K562 (cell line): ENCODE results near the gene MLYCD. TPM values are rescaled to one million over a fixed set of nuclear protein-coding genes. Genes with fewer than 3 reads are reported as not detected.
A peak's percentile ranks its signal among the peaks of the same experiment; 100 is the strongest.

Experiments
- ATAC-seq: fragments of 200-7000 bp; cut with Tn5 transposase; 3 replicates; pipeline ENCODE4 v1.9.1; 2020; ENCODE audit warnings: moderate library complexity
- BruUV-seq: library from RNA; stranded (reverse); fragments of 400-500 nt; replicated peaks from 2 replicates; lab custom pipeline; 2021; lab: Mats Ljungman, UMichigan
- CTCF ChIA-PET: fragments of 300-600 bp; formaldehyde crosslinking; extraction: SDS; loops from one replicate; lab custom pipeline; 2021; ENCODE audit warnings: low intra/inter-chr PET ratio; lab: Yijun Ruan, JAX
- POLR2A ChIA-PET: fragments of 300-600, 350-650 bp; sonication (Branson Sonifier 250); formaldehyde crosslinking; extraction: SDS; loops from one replicate; lab custom pipeline; 2021; ENCODE audit warnings: antibody characterized with exemption, inconsistent platforms; lab: Yijun Ruan, JAX
- DNase-seq, 4 experiments: peaks; one replicate each; pipeline versions ENCODE4 v3.0.0 to v3.0.0-alpha.2; 2011 to 2018; ENCODE audit warnings: low spot score in 3 of 4, mixed read lengths in 3 of 4; ENCODE audit errors: extremely low read depth in 1 of 4
- FAIRE-seq: peaks from 2 replicates; lab custom pipeline; 2011; peaks lifted over from hg19 to GRCh38; lab: Jason Lieb, UNC
- H2AFZ ChIP-seq: 2 replicates; pipeline ENCODE4 v1.6.0; 2011; ENCODE audit warnings: low read depth, low read length, control low read depth, inconsistent platforms
- H3K27ac ChIP-seq: fragments of 200-600 bp; 3 replicates; pipeline ENCODE4 v1.8.0; 2011; ENCODE audit warnings: low read depth, mild to moderate bottlenecking, control low read depth, inconsistent platforms, low read length, moderate library complexity, mixed read lengths; ENCODE audit errors: extremely low read depth
- H3K27me3 ChIP-seq, 2 experiments: fragments of 300-600 bp in 1 of 2; 2 replicates in 1 of 2; 3 replicates in 1 of 2; pipeline versions ENCODE4 v1.6.0 to v1.8.0; 2011; ENCODE audit warnings: inconsistent platforms in 2 of 2, low read length in 2 of 2, mild to moderate bottlenecking in 1 of 2, mixed read lengths in 1 of 2, moderate library complexity in 1 of 2; ENCODE audit not compliant: control insufficient read depth in 2 of 2, insufficient read depth in 2 of 2
- H3K36me3 ChIP-seq: fragments of 300-600 bp; 3 replicates; pipeline ENCODE4 v1.8.0; 2011; ENCODE audit warnings: mild to moderate bottlenecking, low read length, inconsistent platforms; ENCODE audit not compliant: control insufficient read depth, insufficient read depth
- H3K4me1 ChIP-seq, 2 experiments: fragments of 200-600 bp in 1 of 2; replicated peaks in 1 of 2; 2 replicates in 1 of 2; 3 replicates in 1 of 2; pipeline versions ENCODE4 v1.5.1 to v1.8.0; 2011; ENCODE audit warnings: inconsistent platforms in 2 of 2, low read length in 2 of 2, mild to moderate bottlenecking in 1 of 2, mixed read lengths in 1 of 2, moderate library complexity in 1 of 2; ENCODE audit not compliant: control insufficient read depth in 2 of 2, insufficient read depth in 2 of 2
- H3K4me2 ChIP-seq: 2 replicates; pipeline ENCODE4 v1.6.1; 2011; ENCODE audit warnings: low read length, control low read depth, inconsistent platforms, mixed read lengths; ENCODE audit not compliant: insufficient read depth
- H3K4me3 ChIP-seq: fragments of 200-600 bp; sonication (generic), shearing (Covaris generic); 2 replicates; pipeline ENCODE4 v1.5.1; 2016; ENCODE audit warnings: control low read depth, inconsistent platforms
- H3K79me2 ChIP-seq: fragments of 200-600 bp; 3 replicates; pipeline ENCODE4 v1.8.0; 2011; ENCODE audit warnings: low read length, inconsistent platforms; ENCODE audit not compliant: control insufficient read depth, insufficient read depth
- H3K9ac ChIP-seq, 2 experiments: 2 replicates each; pipeline versions ENCODE4 v1.6.0 to v1.6.1; 2011; ENCODE audit warnings: low read depth in 2 of 2, low read length in 2 of 2, control low read depth in 1 of 2, inconsistent platforms in 1 of 2, mild to moderate bottlenecking in 1 of 2, mixed read lengths in 1 of 2; ENCODE audit not compliant: insufficient read depth in 1 of 2
- H3K9me1 ChIP-seq: one replicate; pipeline ENCODE4 v1.6.0; 2011; ENCODE audit warnings: inconsistent platforms, mild to moderate bottlenecking, low read length, moderate library complexity; ENCODE audit not compliant: control insufficient read depth, insufficient read depth
- H3K9me3 ChIP-seq: replicated peaks from 2 replicates; pipeline ENCODE4 v1.5.1; 2011; ENCODE audit warnings: low read depth, low read length, inconsistent platforms; ENCODE audit not compliant: control insufficient read depth, insufficient read depth
- H4K20me1 ChIP-seq: replicated peaks from 2 replicates; pipeline ENCODE4 v1.6.1; 2011; ENCODE audit warnings: low read length, inconsistent platforms, mixed read lengths; ENCODE audit not compliant: control insufficient read depth, insufficient read depth
- ARID2 ChIP-seq: fragments of 450-650 bp; IDR thresholded peaks from 2 replicates; pipeline ENCODE4 v1.6.1; 2017; ENCODE audit warnings: antibody characterized with exemption, mild to moderate bottlenecking
- DACH1 ChIP-seq: fragments of 450-650 bp; IDR thresholded peaks from 2 replicates; pipeline ENCODE4 v1.6.1; 2018; ENCODE audit not compliant: partially characterized antibody
- DNMT1 ChIP-seq: fragments of 450-650 bp; IDR thresholded peaks from 2 replicates; pipeline ENCODE4 v1.6.1; 2016; ENCODE audit warnings: antibody characterized with exemption, mild to moderate bottlenecking
- HDGF ChIP-seq: fragments of 450-650 bp; IDR thresholded peaks from 2 replicates; pipeline ENCODE4 v1.6.1; 2016
- RFX5 ChIP-seq: IDR thresholded peaks from 2 replicates; pipeline ENCODE4 v1.6.1; 2011; ENCODE audit warnings: low read depth, mild to moderate bottlenecking, improper control_type of control experiment, low read length
- RFX7 ChIP-seq: fragments of 250-450 bp; sonication (Bioruptor Pico); IDR thresholded peaks from 2 replicates; pipeline ENCODE4 v1.5.1; 2021; ENCODE audit warnings: mild to moderate bottlenecking
- SAFB2 ChIP-seq: fragments of 200-400 bp; formaldehyde crosslinking; IDR thresholded peaks from 2 replicates; pipeline ENCODE4 v1.6.1; 2018; ENCODE audit warnings: borderline replicate concordance, low read length, low read depth, moderate library complexity; ENCODE audit not compliant: severe bottlenecking
- SRSF1 ChIP-seq: fragments of 200-400 bp; formaldehyde crosslinking; IDR thresholded peaks from 2 replicates; pipeline ENCODE4 v1.6.1; 2017; ENCODE audit warnings: mild to moderate bottlenecking, low read depth, low read length, moderate library complexity
- ZC3H8 ChIP-seq: fragments of 450-650 bp; IDR thresholded peaks from 2 replicates; pipeline ENCODE4 v1.6.1; 2017
- ZNF165 ChIP-seq: fragments of 250-450 bp; sonication (Bioruptor Pico); IDR thresholded peaks from 2 replicates; pipeline ENCODE4 v1.4.0; 2020; ENCODE audit warnings: borderline replicate concordance
- ZNF316 ChIP-seq: fragments of 450-650 bp; IDR thresholded peaks from 2 replicates; pipeline ENCODE4 v1.6.1; 2016
- ZNF445 ChIP-seq: fragments of 250-450 bp; sonication (Bioruptor Pico); IDR thresholded peaks from 2 replicates; pipeline ENCODE4 v1.4.0; 2020; ENCODE audit warnings: low read depth, mild to moderate bottlenecking, moderate library complexity
- ZNF583 ChIP-seq: fragments of 250-450 bp; sonication (Bioruptor Pico); IDR thresholded peaks from 2 replicates; pipeline ENCODE4 v1.4.0; 2020
- ZNF764 ChIP-seq: fragments of 250-450 bp; sonication (Bioruptor Pico); IDR thresholded peaks from 2 replicates; pipeline ENCODE4 v1.4.0; 2020; ENCODE audit warnings: low read depth, mild to moderate bottlenecking, moderate library complexity
- ZNF77 ChIP-seq: fragments of 250-450 bp; sonication (Bioruptor Pico); IDR thresholded peaks from 2 replicates; pipeline ENCODE4 v1.5.0; 2020
- WGBS: fragments of 100-300 bp; shearing (Covaris generic); methylation state at CpG from one replicate; pipeline ENCODE4 v1.1.6; 2016; ENCODE audit warnings: low coverage, mixed read lengths; ENCODE audit not compliant: insufficient coverage; ENCODE audit errors: missing lambda C conversion rate; 5-methylcytosine and 5-hydroxymethylcytosine counted together
- in situ Hi-C: fragments of 300-500 bp; cut with MboI; formaldehyde crosslinking; loops from 4 replicates; pipeline ENCODE4 v1.15.0; 2018; ENCODE audit warnings: inconsistent platforms, mixed read lengths
- intact Hi-C: fragments of 100-400 bp; cut with micrococcal nuclease; formaldehyde crosslinking; loops from 2 replicates; pipeline ENCODE4 v1.14.2; 2022
- polyA plus RNA-seq, 8 experiments: library from polyadenylated mRNA; depleted of rRNA in 4 of 8; stranded (reverse) in 5 of 8; unstranded in 3 of 8; fragments of >200 nt; fragmentation: Nextera tagmentation in 2 of 8; fragmentation: Illumina TruSeq in 1 of 8; extraction: Ambion mirVana in 2 of 8; extraction: Trizol in 1 of 8; gene quantifications; 2 replicates each; pipeline versions ENCODE4 v1.2.1 to v1.2.3, GENCODE V29; 2011 to 2014; ENCODE audit warnings: inconsistent platforms in 1 of 8, missing spikeins in 1 of 8
- total RNA-seq, 7 experiments: library from RNA; depleted of rRNA in 6 of 7; stranded (reverse); fragments of >200 nt in 6 of 7; fragmentation: Illumina TruSeq in 2 of 7; extraction: Trizol in 2 of 7; gene quantifications; 2 replicates each; pipeline versions ENCODE4 v1.2.1 to v1.2.3, GENCODE V29; 2011 to 2021; ENCODE audit warnings: low replicate concordance in 1 of 7
- TF ChIP-seq, protein P1 (sequence below): fragments of 250-450 bp; sonication (Bioruptor Pico); IDR thresholded peaks from 2 replicates; pipeline ENCODE4 v1.4.0; 2020; ENCODE audit warnings: borderline replicate concordance
- TF ChIP-seq, protein P2 (sequence below): sonication (generic); formaldehyde crosslinking; IDR thresholded peaks from 2 replicates; pipeline ENCODE4 v1.8.0; 2022; ENCODE audit warnings: mild to moderate bottlenecking, missing genetic modification reagents
- TF ChIP-seq, protein P3 (sequence below): fragments of 250-450 bp; sonication (Bioruptor Pico); IDR thresholded peaks from 2 replicates; pipeline ENCODE4 v1.8.0; 2021; ENCODE audit warnings: mild to moderate bottlenecking, moderate library complexity

MLYCD gene
- total and polyA plus RNA-seq, 9 of the 15 experiments (the other 6 are each of a cell fraction or from before 2014, with no cell fraction given): 0.15 to 2.0 (median 1.0) TPM

DNA sequence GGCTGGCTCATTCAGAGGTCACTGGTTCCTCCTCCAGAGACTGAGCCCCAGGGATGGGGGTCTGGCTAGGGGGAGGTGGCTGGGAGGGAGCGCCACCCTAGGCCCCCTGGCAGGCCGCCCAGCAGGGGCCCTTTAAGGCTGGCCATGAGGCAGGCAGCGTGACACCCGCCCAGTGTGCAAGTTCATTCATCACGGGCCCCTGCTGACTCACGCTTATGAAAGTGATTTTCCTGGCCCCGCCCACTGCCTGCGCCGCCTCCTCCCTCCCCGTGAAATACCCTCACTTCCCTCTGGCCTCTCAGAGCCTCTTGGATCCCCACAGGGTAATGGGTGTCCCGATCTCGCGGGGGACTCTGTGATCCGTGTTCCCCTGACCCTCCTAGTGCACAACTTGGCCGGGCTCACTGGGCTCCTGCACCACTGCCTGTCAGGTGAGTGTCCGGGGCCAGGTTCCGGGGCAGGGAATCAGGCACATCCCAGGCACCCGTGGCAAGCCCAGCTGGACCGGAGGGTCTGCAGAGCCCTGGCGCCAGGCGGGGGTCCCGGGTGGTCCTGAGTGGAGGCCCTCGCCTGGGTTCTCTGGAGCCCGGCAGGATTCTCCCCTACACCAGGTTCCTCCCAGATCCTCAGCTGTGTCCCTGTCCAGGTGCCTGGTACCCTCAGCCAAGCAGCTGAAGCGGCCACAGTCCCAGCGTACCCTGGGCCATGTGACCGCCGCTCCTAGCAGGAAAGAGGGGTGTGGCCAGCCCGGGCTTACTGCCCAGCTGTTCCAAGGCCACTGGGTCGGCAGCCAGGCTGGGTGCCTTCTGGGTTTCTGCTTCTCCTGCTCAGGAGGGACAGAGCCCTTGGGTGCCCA, 54.3 kb downstream of the MLYCD start, which contains the start of gene OSGIN1:
Gene OSGIN1 (plus strand): TSS at position 301 of the 856 bp plus-strand sequence. CDS start 4,432 bp downstream, outside the sequence.
- Histone ChIP-seq H3K27ac (peak within 1 kb of the TSS; percentile 85), H4K20me1 (peaks cover 11% of the 10 kb centered on the region), H3K27me3 (no peaks in the 10 kb centered on the region), H3K36me3 (no peaks in the 10 kb centered on the region), H3K4me3 (peak within 1 kb of the TSS; percentile 64), H3K79me2 (no peaks in the 10 kb centered on the region), H3K4me1 (peaks cover 18 to 51% of the 10 kb centered on the region in 2 experiments), H3K4me2 (peak within 1 kb of the TSS; percentile 88), H3K9me3 (no peaks in the 10 kb centered on the region), H3K9me1 (no peaks in the 10 kb centered on the region), H2AFZ (peak within 1 kb of the TSS; percentile 94), H3K9ac (peak within 1 kb of the TSS; percentile 78 to 90)
- FAIRE-seq (peak; percentile 92), DNase-seq (peak; percentile 96 to 98 (median 96)), ATAC-seq (peak; percentile 91)
- BruUV-seq: no TSS peak
- in situ Hi-C loops: loop anchor here (10.0 kb wide), 1 partner anchor 232 kb away; the partner anchor contains the start of gene TAF1C
- intact Hi-C loops: loop anchor here (5.0 kb wide), 1 partner anchor 126 kb away; no protein-coding TSS in a partner anchor
- ChIA-PET POLR2A (interaction anchor here (0.6 to 4.3 kb wide), 16 partner anchors 8 to 663 kb away, joined by 3 to 22 read pairs (median 3); no protein-coding TSS in a partner anchor), CTCF (interaction anchor here (0.8 to 2.0 kb wide), 2 partner anchors 109 to 112 kb away, joined by 3 to 10 read pairs; no protein-coding TSS in a partner anchor)
- WGBS: 1% methylated on average over 29 of the region's 30 CpGs
- TF ChIP-seq, protein P1, sequence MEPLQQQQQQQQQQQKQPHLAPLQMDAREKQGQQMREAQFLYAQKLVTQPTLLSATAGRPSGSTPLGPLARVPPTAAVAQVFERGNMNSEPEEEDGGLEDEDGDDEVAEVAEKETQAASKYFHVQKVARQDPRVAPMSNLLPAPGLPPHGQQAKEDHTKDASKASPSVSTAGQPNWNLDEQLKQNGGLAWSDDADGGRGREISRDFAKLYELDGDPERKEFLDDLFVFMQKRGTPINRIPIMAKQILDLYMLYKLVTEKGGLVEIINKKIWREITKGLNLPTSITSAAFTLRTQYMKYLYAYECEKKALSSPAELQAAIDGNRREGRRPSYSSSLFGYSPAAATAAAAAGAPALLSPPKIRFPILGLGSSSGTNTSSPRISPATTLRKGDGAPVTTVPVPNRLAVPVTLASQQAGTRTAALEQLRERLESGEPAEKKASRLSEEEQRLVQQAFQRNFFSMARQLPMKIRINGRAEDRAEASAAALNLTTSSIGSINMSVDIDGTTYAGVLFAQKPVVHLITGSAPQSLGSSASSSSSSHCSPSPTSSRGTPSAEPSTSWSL (CRISPR knock-in tag): no peak
- 0 out of 2 replicates have a peak, but pooled peaks have one; percentile 82 for TF ChIP-seq ZNF165
- TF ChIP-seq SRSF1: no peak
- no peak for TF ChIP-seq DNMT1
- no peak for TF ChIP-seq SAFB2
- TF ChIP-seq ZNF583: no peak
- TF ChIP-seq ZNF77 (CRISPR knock-in tag): no peak
- peak; percentile 96 for TF ChIP-seq ZNF316
- TF ChIP-seq ZNF445 (CRISPR knock-in tag): no peak
- TF ChIP-seq, protein P2, sequence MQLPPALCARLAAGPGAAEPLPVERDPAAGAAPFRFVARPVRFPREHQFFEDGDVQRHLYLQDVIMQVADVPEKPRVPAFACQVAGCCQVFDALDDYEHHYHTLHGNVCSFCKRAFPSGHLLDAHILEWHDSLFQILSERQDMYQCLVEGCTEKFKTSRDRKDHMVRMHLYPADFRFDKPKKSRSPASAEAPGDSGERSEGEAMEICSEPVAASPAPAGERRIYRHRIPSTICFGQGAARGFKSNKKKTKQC (CRISPR knock-in tag): no peak
- TF ChIP-seq ARID2: no peak
- TF ChIP-seq RFX5: no peak
- 0 out of 2 replicates have a peak, but pooled peaks have one; percentile 14 for TF ChIP-seq HDGF
- TF ChIP-seq RFX7: no peak
- TF ChIP-seq, protein P3, sequence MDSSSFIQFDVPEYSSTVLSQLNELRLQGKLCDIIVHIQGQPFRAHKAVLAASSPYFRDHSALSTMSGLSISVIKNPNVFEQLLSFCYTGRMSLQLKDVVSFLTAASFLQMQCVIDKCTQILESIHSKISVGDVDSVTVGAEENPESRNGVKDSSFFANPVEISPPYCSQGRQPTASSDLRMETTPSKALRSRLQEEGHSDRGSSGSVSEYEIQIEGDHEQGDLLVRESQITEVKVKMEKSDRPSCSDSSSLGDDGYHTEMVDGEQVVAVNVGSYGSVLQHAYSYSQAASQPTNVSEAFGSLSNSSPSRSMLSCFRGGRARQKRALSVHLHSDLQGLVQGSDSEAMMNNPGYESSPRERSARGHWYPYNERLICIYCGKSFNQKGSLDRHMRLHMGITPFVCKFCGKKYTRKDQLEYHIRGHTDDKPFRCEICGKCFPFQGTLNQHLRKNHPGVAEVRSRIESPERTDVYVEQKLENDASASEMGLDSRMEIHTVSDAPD (CRISPR knock-in tag): no peak
- no peak for TF ChIP-seq ZNF764 (CRISPR knock-in tag)
- peak; percentile 91 for TF ChIP-seq DACH1
- no peak for TF ChIP-seq ZC3H8
